DND-41 (cell line): Measurements from ENCODE around the gene ADGRA3.

Experiments used
- ATAC-seq: fragments of 200-7000 bp; cut with Tn5 transposase; 3 replicates; pipeline ENCODE4 v1.9.1; 2021; ENCODE audit warnings: low read depth; ENCODE audit not compliant: insufficient read depth
- DNase-seq: peaks from one replicate; pipeline ENCODE4 v3.0.0-alpha.2; 2020
- H2AFZ ChIP-seq: 2 replicates; pipeline ENCODE4 v1.6.0; 2012; ENCODE audit warnings: low read depth, low read length
- H3K27ac ChIP-seq: 2 replicates; pipeline ENCODE4 v1.5.1; 2012; ENCODE audit warnings: low read length, inconsistent platforms
- H3K27me3 ChIP-seq: fragments of 200-600 bp; sonication (generic); 2 replicates; pipeline ENCODE4 v1.6.0; 2012; ENCODE audit warnings: low read length, mild to moderate bottlenecking, inconsistent platforms; ENCODE audit not compliant: insufficient read depth, poor library complexity
- H3K36me3 ChIP-seq: 2 replicates; pipeline ENCODE4 v1.5.1; 2012; ENCODE audit warnings: low read length, inconsistent platforms; ENCODE audit not compliant: insufficient read depth
- H3K4me1 ChIP-seq: 2 replicates; pipeline ENCODE4 v1.5.1; 2012; ENCODE audit warnings: mild to moderate bottlenecking, low read length; ENCODE audit not compliant: insufficient read depth
- H3K4me2 ChIP-seq: 2 replicates; pipeline ENCODE4 v1.6.0; 2012; ENCODE audit warnings: mild to moderate bottlenecking, moderate library complexity, low read length, inconsistent platforms; ENCODE audit not compliant: insufficient read depth
- H3K4me3 ChIP-seq, 2 experiments: fragments of 200-600 bp in 1 of 2; shearing (Covaris generic) in 1 of 2; 2 replicates each; pipeline ENCODE4 v1.5.1; 2012 to 2016; ENCODE audit warnings: inconsistent platforms in 2 of 2, low read length in 2 of 2, mild to moderate bottlenecking in 2 of 2, low read depth in 1 of 2, moderate library complexity in 1 of 2
- H3K79me2 ChIP-seq: 2 replicates; pipeline ENCODE4 v1.6.0; 2012; ENCODE audit warnings: low read length, inconsistent platforms; ENCODE audit not compliant: insufficient read depth
- H3K9ac ChIP-seq: 2 replicates; pipeline ENCODE4 v1.6.0; 2012; ENCODE audit warnings: low read depth, mild to moderate bottlenecking, inconsistent platforms, low read length, moderate library complexity
- H3K9me3 ChIP-seq: 2 replicates; pipeline ENCODE4 v1.5.1; 2012; ENCODE audit warnings: low read length, moderate library complexity, mild to moderate bottlenecking, inconsistent platforms; ENCODE audit not compliant: insufficient read depth, severe bottlenecking
- H4K20me1 ChIP-seq: 2 replicates; pipeline ENCODE4 v1.6.0; 2012; ENCODE audit warnings: low read length; ENCODE audit not compliant: insufficient read depth
- CTCF ChIP-seq: IDR thresholded peaks from 2 replicates; pipeline ENCODE4 v1.5.1; 2012; ENCODE audit warnings: borderline replicate concordance, low read length, moderate library complexity, mild to moderate bottlenecking; ENCODE audit not compliant: poor library complexity, severe bottlenecking; ENCODE audit errors: extremely low read depth
- EZH2 ChIP-seq: IDR thresholded peaks from 3 replicates; pipeline ENCODE4 v1.6.1; 2012; ENCODE audit warnings: borderline replicate concordance, low read depth, mild to moderate bottlenecking, moderate library complexity, low read length, inconsistent platforms; ENCODE audit not compliant: severe bottlenecking

Gene ADGRA3

DNA sequence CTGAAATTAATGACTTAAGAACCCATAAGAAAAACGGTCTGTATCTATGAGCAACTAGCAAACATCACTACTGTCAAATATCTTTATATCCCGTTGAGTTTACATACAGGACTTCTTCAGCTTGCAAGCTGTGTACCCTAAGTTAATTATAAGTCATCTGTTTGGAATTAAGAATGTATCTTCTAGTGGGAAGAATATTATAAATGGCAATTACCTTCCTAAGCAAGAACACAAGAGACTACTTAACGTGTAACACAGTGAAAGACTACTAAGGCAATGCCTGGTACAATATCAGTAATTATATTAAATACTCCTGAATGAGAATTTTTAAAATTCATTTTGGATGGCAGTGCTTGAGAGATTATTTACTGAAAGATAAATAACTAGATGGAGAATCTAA is 58.5 kb downstream of the ADGRA3 start:
- ATAC-seq (no peak), DNase-seq (no peak)
- Histone ChIP-seq H3K9ac (no peak overlapping the region), H3K79me2 (no peaks in the 10 kb centered on the region), H3K27me3 (no peaks in the 10 kb centered on the region), H4K20me1 (no peaks in the 10 kb centered on the region), H3K9me3 (no peaks in the 10 kb centered on the region), H3K27ac (no peak overlapping the region), H3K36me3 (no peaks in the 10 kb centered on the region), H3K4me3 (no peak overlapping the region), H2AFZ (no peak overlapping the region), H3K4me1 (no peaks in the 10 kb centered on the region), H3K4me2 (no peak overlapping the region)
- TF ChIP-seq CTCF = no peak
- TF ChIP-seq EZH2 = no peak

DNA sequence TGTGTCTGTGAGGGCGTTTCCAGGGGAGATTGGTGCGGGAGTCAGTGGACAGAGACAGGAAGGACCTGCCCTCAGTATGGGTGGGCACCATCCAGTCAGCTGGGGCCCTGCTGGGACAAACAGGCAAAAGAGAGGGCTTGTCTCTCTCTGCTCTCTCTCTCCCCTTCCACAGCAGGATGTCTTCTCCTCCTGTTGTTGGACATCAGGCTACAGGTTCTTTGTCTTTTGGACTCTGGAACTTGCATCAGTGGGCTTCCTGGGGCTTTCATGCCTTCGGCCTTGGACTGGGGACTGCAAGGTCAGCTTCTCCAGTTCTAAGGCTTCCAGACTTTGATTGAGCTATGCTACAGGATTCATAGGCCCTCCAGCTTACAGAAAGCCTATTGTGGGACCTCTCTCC is 59.6 kb downstream of the ADGRA3 start:
- no peaks in the 10 kb centered on the region for H4K20me1 ChIP-seq
- no peak for TF ChIP-seq EZH2
- TF ChIP-seq CTCF = no peak
- H3K27me3 ChIP-seq = no peaks in the 10 kb centered on the region
- H3K27ac ChIP-seq = no peak overlapping the region
- DNase-seq (no peak), ATAC-seq (no peak)
- H2AFZ ChIP-seq = no peak overlapping the region
- no peaks in the 10 kb centered on the region for H3K36me3 ChIP-seq
- no peak overlapping the region for H3K4me2 ChIP-seq
- H3K9me3 ChIP-seq = no peaks in the 10 kb centered on the region
- H3K4me1 ChIP-seq = no peaks in the 10 kb centered on the region
- no peak overlapping the region for H3K4me3 ChIP-seq
- no peaks in the 10 kb centered on the region for H3K79me2 ChIP-seq
- no peak overlapping the region for H3K9ac ChIP-seq

DNA sequence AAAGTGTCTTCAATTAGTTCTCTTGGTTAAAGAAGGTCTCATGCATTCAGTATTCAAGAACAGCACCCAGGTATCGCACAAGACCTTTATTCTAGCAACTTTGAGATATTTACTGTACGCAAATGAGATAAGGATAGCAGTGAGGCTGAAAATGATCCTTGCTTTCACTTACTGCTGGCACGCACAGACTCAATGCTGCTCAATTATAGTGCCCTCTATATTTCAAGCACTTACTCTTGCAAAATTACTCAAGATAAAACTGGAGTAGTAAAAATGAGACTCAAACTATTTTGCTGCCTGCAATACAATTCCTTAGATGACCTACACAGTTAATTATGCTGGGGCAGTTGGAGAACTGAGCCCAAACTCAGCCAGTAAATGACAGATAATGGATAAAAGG is 60.9 kb downstream of the ADGRA3 start:
- no peaks in the 10 kb centered on the region for H3K27me3 ChIP-seq
- H3K4me2 ChIP-seq = no peak overlapping the region
- H3K9ac ChIP-seq = no peak overlapping the region
- no peaks in the 10 kb centered on the region for H3K36me3 ChIP-seq
- no peak for TF ChIP-seq CTCF
- TF ChIP-seq EZH2 = no peak
- H4K20me1 ChIP-seq = no peaks in the 10 kb centered on the region
- H3K79me2 ChIP-seq = no peaks in the 10 kb centered on the region
- no peaks in the 10 kb centered on the region for H3K4me1 ChIP-seq
- H3K4me3 ChIP-seq = no peak overlapping the region
- no peak for DNase-seq
- ATAC-seq = no peak
- H2AFZ ChIP-seq = no peak overlapping the region
- no peaks in the 10 kb centered on the region for H3K9me3 ChIP-seq
- no peak overlapping the region for H3K27ac ChIP-seq

DNA sequence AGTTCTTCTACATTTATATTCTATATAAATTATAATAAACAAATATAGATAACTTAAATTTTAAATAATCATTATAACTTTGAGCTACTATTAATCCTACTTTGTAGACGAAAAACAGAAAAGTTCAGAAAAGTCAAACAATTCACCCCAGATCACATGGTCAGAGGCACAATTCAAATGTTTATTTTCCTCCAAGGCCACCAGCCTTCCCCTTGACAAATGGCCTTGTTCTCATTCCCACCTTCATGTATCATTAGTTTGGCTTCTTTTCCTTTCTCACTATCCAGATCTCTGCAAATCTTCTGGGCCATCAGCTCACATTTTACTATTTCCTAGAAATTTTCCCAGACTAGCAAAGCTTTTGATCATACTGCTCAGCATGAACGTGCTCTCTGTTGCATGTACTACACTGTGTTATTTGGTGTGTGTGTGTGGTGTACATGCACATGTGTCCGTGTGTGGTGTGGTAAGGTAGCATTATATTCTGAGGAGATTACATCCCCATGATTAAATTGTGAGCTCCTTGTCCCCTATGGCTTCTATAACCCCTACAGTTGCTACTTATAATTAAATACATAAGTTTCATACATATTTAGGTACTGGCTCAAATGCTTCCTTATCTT is 61.5 kb downstream of the ADGRA3 start:
- no peaks in the 10 kb centered on the region for H3K36me3 ChIP-seq
- H3K9ac ChIP-seq = no peak overlapping the region
- no peak overlapping the region for H2AFZ ChIP-seq
- no peak overlapping the region for H3K27ac ChIP-seq
- TF ChIP-seq EZH2 (no peak), CTCF (no peak)
- no peaks in the 10 kb centered on the region for H3K4me1 ChIP-seq
- no peak overlapping the region for H3K4me2 ChIP-seq
- ATAC-seq (no peak), DNase-seq (no peak)
- H3K4me3 ChIP-seq = no peak overlapping the region
- no peaks in the 10 kb centered on the region for H3K9me3 ChIP-seq
- no peaks in the 10 kb centered on the region for H3K79me2 ChIP-seq
- H4K20me1 ChIP-seq = no peaks in the 10 kb centered on the region
- H3K27me3 ChIP-seq = no peaks in the 10 kb centered on the region
